LNCaP clone FGC (cell line): ENCODE results near the gene NDST1.
"Not testable (repeated sequence)": the region's sequence is repeated elsewhere in the genome, so short reads cannot be mapped to it uniquely, and the experiment has no call there.

Source experiments
- DNase-seq: peaks from one replicate; pipeline ENCODE4 v3.0.0-alpha.2; 2011; ENCODE audit warnings: low read depth
- H3K4me3 ChIP-seq: 2 replicates; pipeline ENCODE4 v1.5.1; 2011; ENCODE audit warnings: mild to moderate bottlenecking, low read depth, low read length, control low read depth
- CTCF ChIP-seq: IDR thresholded peaks from 2 replicates; pipeline ENCODE4 v1.5.1; 2012; ENCODE audit warnings: mild to moderate bottlenecking; ENCODE audit not compliant: control insufficient read depth, insufficient read depth; ENCODE audit errors: extremely low read depth

NDST1 gene

DNA sequence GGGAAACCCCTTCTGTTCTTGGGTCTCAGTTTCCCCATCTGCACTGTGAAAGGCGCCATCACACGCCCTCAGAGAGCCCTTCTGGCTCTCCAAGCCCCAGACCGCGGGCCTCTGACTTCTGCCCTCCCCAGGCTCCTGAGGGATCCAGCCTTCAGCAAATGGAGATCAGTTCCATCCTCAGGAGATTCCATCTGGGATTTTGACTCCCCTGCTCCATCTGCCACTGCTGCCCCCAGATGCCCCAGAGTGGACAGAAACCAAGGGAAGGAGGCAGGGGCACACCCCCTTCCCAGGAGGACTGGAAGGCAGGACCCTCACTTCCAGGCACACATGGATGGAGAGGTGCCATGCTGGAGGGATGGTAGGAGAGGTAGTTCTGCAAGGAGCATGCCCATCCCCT lies 39.7 kb upstream of the NDST1 start:
- no peak for DNase-seq
- TF ChIP-seq CTCF, result no peak
- no peak overlapping the region for H3K4me3 ChIP-seq

DNA sequence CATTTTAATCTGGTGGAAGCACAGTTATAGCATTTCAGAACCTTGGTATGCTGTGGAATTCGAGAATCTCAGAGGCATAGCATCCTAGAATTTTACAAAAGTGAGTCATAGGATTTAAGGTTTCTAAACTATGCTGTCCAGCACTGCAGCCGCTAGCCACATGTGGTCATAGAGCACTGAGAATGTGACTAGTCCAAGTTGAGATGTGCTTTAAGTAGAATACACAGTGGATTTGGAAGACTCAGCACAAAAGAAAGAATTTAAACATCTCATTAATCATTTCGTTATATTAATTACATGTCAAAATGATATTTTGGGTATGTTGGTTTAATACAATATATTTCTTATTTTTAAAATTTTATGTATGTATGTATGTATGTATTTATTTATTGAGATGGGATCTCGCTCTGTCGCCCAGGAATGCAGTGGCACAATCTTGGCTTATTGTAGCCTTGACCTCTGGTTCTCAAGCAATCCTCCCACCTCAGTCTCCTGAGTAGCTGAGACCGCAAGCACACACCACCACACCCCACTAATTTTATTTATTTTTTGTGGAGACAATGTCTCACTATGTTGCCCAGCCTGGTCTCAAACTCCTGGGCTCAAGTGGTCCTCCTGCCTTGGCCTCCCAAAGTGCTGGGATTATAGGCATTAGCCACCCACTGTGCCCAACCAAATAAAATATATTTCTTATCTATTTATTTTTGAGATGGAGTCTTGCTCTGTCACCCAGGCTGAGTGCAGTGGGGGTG lies 38.0 kb upstream of the NDST1 start:
- no peak for DNase-seq
- H3K4me3 ChIP-seq, result no peak overlapping the region
- TF ChIP-seq CTCF, result no peak

GRCh38 chr5:150473673-150474358 lies 34.1 kb upstream of the NDST1 start:
- TF ChIP-seq CTCF, result no peak
- DNase-seq, result no peak
- no peak overlapping the region for H3K4me3 ChIP-seq

- H3K4me3 ChIP-seq, DNase-seq: not testable (repeated sequence)
Measured at GRCh38 chr5:150476568-150476967, 31.4 kb upstream of the NDST1 start.

DNA sequence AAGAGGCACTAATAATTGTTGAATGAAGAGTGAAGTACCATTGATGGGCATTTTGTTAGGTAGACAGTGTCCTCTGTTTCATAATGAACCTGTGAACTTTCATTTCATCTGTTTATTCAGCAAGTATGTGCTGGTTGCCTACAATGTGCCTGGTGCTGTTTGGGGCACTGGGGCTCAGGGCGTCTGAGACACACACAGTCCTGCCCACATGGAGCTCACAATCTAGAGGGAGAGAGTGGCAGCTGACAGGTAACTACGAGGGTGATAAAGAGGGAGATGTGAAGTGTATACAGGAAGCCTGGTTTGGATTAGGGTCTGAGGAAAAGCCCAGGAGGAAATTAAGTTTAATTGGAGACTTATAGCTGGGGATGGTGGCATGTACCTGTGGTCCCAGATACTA lies 28.5 kb upstream of the NDST1 start:
- TF ChIP-seq CTCF, result no peak
- no peak for DNase-seq
- no peak overlapping the region for H3K4me3 ChIP-seq

DNA sequence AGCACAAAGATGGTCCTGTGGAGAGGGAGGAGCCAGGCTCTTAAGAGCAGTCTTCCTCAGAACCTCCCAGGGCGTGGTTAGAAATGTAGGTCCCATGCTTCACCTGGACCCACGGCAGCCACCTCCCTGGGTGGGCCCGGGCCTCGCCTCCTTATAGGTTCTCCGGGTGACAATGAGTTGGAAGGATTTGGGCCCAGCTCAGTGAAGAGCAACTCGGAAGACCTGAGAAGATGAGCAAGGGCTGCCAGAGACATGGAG lies 26.3 kb upstream of the NDST1 start:
- H3K4me3 ChIP-seq, result no peak overlapping the region
- no peak for TF ChIP-seq CTCF
- no peak for DNase-seq

GRCh38 chr5:150481972-150482406 lies 25.9 kb upstream of the NDST1 start:
- no peak overlapping the region for H3K4me3 ChIP-seq
- TF ChIP-seq CTCF, result no peak
- DNase-seq, result no peak
